Stimulated activated CD4-positive, alpha-beta T cell treated with anti-CD3 and anti-CD28 coated beads, TNF-alpha, amount 100 ng/mL, for 1 hour (primary cell): ENCODE data around the gene GSX1.
"Not testable (repeated sequence)": the region's sequence is repeated elsewhere in the genome, so short reads cannot be mapped to it uniquely, and the experiment has no call there.

Experiments used
- DNase-seq, 3 donors: peaks; one replicate each; pipeline ENCODE4 v3.0.0-alpha.2; 2020; ENCODE audit warnings: low read depth in 3 of 3, low spot score in 1 of 3

The GSX1 gene

GRCh38 chr13:27793507-27794367 is 1.5 kb downstream of the GSX1 start:
- no peak for DNase-seq

- no peak for DNase-seq
Observed at GRCh38 chr13:27794368-27794691, 2.0 kb downstream of the GSX1 start.

- no peak for DNase-seq
Observed at GRCh38 chr13:27794921-27795717, 2.8 kb downstream of the GSX1 start.

GRCh38 chr13:27795718-27796019 is 3.4 kb downstream of the GSX1 start:
- no peak for DNase-seq

GRCh38 chr13:27796544-27797227 is 4.4 kb downstream of the GSX1 start:
- DNase-seq = no peak

- DNase-seq = no peak
Observed at GRCh38 chr13:27797228-27797624, 4.9 kb downstream of the GSX1 start.

- no peak for DNase-seq
Observed at GRCh38 chr13:27806744-27807387, 14.6 kb downstream of the GSX1 start.

- DNase-seq = no peak
Observed at GRCh38 chr13:27808851-27809550, 16.7 kb downstream of the GSX1 start.

- no peak for DNase-seq
Observed at GRCh38 chr13:27810009-27810408, 17.7 kb downstream of the GSX1 start.

- no peak for DNase-seq
Observed at GRCh38 chr13:27810461-27810860, 18.2 kb downstream of the GSX1 start.

- DNase-seq = no peak
Observed at GRCh38 chr13:27813826-27814225, 21.5 kb downstream of the GSX1 start.

- not testable (repeated sequence) for DNase-seq
Observed at GRCh38 chr13:27817832-27818231, 25.5 kb downstream of the GSX1 start.

GRCh38 chr13:27820524-27821482 is 28.5 kb downstream of the GSX1 start:
- DNase-seq = no peak

GRCh38 chr13:27821566-27821965 is 29.3 kb downstream of the GSX1 start:
- no peak for DNase-seq

GRCh38 chr13:27822258-27822872 is 30.1 kb downstream of the GSX1 start:
- no peak for DNase-seq

- no peak for DNase-seq
Observed at GRCh38 chr13:27822873-27823311, 30.6 kb downstream of the GSX1 start.

- no peak for DNase-seq
Observed at GRCh38 chr13:27824121-27824520, 31.8 kb downstream of the GSX1 start.

GRCh38 chr13:27825072-27825471 is 32.8 kb downstream of the GSX1 start:
- DNase-seq = no peak
